Right ventricle myocardium inferior (tissue), 1 donor: Measurements from ENCODE around the gene SCFD2. TPM values are rescaled to one million over a fixed set of nuclear protein-coding genes. Genes with fewer than 3 reads are reported as not detected.
A peak's percentile ranks its signal among the peaks of the same experiment; 100 is the strongest.

Experiments
- ATAC-seq: fragments of 200-7000 bp; cut with Tn5 transposase; one replicate; pipeline ENCODE4 v1.9.1; 2020; ENCODE audit warnings: mild to moderate bottlenecking, moderate library complexity
- DNase-seq: peaks from one replicate; pipeline ENCODE4 v3.0.0; 2021; ENCODE audit errors: missing footprints
- intact Hi-C: fragments of 100-400 bp; cut with DNase I; formaldehyde crosslinking; loops from one replicate; pipeline ENCODE4 v1.11.0; 2022
- total RNA-seq: library from RNA; stranded (reverse); fragmentation: NEBNext Ultra II Directional; extraction: Animal tissue kit (Norgen Biotek cat#: 25700); gene quantifications from one replicate; pipeline ENCODE4 v1.2.1, GENCODE V29; 2021
- donor health status: DM: no; HTN: yes; CAD: no; lungs with severe emphysema.

SCFD2 gene
- total RNA-seq, 1 donor from 2014 or later = 10.0 TPM

DNA sequence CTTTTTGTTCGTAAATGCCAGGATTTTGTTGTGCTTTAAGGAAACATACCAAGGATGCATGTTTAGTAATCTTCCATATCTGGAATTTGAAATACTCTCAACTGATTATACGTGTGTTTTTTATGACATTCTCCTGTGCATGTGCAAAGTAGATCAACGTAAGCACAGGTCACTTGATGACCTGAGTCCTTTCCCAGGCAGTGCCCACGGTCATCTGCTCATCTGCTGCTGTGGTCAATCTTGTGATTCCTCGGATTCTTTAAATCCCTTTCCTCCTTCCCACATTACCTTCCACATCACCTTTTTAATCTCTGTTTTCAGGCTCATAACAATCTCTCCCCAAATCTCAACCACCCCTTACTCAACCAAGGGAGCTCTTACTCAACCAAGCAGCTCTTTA, 399.7 kb downstream of the SCFD2 start:
- no peak for DNase-seq
- intact Hi-C loops = no loop called here
- ATAC-seq = no peak

DNA sequence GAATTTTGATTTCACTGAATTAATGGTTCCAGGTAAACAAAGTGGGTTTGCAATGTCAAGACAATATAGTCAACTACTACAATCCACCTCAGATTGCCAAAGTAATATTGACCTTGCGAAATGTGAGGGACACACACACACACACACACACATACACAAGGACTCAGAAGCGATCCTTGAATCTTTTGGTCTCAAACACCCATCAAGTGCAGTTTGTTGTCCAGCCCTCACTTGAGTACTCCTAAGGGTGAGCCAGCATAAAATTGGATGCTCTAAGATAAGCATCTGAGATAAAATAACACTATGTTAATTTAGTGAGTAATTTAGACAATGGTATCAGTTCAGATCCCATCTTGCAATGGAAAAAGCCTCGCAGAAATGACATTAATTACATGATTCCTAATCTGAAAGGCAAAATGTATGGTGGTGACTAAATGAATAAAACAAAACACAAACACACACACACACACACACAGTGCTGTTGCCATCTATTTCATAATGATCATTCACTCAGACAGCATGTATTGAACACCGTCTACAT, 401.2 kb downstream of the SCFD2 start:
- no peak for ATAC-seq
- no peak for DNase-seq
- intact Hi-C loops = no loop called here

DNA sequence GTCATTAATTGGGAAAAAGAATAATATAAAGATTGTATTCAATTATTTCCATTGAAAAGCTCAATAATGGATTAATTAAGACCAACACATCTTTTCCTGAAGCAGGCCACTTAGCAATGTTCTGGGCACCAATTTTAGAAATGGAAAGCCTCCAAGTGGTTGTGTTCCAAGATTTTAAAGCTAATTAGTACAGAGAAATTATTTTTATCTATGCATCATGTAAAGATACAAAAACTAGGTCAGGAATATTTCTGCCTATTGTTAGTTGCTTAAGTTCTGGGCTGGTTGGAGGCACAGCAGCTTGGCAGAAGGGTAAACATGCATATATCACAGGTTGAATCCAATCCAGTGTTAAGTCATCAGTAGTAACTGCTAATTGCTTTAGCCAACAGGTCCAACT, 401.9 kb downstream of the SCFD2 start:
- DNase-seq (no peak), ATAC-seq (no peak)
- intact Hi-C loops = no loop called here

DNA sequence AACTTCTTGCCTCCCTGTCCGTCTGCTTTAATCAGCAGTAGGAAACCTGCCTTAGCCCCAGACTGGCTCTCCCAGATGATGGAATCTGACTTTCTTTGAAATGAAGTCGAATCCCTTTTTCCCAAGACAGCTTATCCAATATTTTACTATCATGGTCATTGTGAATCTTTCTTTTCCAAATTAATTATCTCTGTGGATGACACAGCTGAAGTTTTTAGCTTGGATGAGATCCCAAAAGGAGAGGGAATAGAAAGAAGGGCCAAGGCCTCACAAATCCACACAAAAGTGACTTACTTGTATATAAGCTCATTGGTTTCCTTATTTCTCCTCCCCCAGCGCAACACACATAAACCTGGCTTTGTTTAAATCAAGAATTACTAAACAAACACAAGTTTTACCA, 403.1 kb downstream of the SCFD2 start:
- intact Hi-C loops = no loop called here
- ATAC-seq = no peak
- DNase-seq = no peak

DNA sequence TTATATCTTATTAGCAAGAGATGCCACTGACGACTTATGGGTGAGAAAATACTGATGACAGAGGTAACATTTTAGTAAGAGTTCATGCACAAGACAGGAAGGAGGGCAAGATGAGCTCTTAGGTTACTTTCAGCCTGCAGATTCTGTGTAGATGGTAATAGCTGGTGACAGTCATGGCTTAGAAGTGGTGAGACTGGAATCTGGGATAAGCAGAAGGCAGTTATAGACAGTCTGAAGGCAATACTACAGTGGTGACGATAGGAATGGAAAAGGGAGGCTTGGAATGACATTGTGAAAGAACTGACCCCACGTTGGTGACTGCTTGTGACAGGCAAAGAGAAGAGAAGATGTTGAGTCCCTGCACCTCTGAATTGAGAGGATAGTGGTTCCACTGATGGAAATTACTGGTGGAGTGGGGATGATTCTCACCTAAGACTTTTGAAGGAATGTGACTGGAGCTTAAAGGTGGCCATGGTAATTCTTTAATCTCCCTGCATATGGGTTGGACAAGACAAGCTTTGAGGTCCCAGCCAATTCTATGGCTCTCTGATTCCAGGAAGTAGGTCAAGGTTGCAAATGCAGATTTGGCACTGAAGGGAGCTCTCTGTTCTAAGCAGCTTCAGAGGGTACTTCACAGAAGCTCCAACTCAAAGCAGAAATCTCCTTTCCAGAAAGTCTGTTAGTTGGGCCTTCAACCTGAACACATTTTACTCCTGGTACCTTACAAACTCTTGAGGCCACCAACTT, 404.0 kb downstream of the SCFD2 start:
- intact Hi-C loops = no loop called here
- DNase-seq (no peak), ATAC-seq (no peak)

DNA sequence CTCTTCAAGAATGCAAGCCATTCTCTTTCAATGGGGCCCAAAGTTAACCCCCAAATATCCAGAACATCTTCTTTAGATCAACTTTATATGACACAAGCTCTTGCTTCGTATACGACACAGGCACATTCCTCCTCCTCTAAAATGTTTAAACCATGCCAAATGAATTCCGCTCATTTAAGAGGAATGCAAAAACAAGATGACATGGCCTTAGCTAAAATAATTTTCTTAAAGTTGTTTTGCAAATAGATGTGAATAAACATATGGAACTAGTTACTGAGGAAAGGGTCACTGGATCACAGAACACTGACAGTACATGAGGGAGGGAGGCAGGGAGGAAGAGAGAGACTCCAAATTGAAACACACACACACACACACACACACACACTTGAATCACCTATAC, 406.3 kb downstream of the SCFD2 start:
- DNase-seq (no peak), ATAC-seq (no peak)
- intact Hi-C loops = loop anchor here (5.0 kb wide), 1 partner anchor 92 kb away; no protein-coding TSS in a partner anchor

DNA sequence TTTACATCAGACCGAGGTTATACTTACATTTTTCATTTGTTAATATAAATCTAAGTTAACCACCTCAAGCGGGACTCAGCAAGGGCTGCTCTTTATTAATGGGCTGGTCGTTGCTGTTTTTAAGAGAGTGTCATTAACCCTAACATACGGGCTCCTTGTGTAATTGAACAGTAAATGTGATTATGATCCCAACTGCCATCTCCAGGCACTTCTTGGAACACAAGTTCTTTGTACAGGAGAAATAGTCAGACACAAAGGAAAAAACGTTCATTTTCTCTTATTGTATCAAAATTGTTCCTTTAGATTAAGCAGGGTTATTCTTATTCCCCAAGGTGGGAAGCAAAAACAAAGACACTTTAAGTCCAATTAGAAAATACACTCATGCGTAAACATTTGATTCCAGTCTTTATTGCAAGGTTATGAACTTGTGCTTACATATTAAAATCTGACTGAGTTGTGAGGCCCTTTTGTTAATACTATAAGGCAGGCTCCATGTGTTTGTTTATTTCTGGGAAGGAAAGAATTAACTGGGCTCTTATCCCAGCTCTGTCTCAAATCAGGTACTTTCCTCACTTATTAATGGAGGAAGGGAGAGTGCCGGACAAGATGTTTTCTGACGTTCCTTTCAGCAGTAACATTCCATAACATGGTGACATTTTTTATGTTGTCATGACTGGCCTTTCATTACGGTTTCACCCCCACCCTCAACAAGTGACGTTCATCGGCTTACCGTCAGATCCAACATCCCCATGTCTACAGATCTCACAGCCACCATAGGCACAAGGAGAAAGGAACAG, 407.8 kb downstream of the SCFD2 start:
- ATAC-seq (no peak), DNase-seq (no peak)
- intact Hi-C loops = loop anchor here (5.0 kb wide), 1 partner anchor 91 kb away; no protein-coding TSS in a partner anchor

DNA sequence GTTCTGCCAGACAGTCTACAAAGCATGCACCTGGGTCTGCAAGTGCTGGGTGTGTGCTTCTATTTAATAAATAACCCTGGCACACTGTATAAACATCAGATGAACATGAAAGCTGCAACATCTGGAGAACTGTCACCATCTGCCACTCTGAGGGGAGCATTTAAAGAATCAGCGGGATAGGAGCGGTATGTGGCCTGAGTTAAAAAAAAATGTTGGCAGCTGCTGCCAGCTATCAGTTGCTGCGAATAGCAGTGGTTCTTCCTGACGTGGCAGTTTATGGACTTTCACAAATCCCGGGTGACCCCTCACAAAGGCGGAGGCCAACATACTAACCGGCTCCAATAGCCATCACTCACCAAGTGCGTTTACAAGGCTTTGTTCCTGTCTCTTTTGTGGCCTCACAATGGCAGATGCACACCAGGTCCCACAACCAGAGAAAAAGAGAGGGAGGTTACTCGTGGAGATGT, 408.6 kb downstream of the SCFD2 start:
- ATAC-seq (peak; percentile 66), DNase-seq (no peak)
- intact Hi-C loops = loop anchor here (5.0 kb wide), 1 partner anchor 90 kb away; no protein-coding TSS in a partner anchor

DNA sequence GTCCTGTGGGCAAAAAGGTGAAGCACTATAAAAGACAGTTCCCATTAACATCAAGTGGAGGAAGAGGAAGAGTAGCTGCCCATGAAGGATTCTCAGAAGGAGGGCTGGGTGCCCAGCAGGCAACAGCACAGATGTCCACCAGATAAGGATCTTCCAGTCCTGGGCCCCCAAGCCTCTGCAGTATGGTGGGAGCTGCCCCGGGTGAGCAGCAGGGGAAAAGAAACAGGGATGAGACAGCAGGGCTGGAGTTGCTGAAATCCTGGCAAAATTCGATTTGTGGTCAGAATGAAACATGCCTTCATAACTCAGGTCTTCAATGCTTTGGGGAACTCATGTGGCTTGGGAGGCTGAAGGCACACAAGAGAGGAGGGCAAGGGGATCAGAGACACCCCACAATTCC, 409.2 kb downstream of the SCFD2 start:
- DNase-seq (no peak), ATAC-seq (no peak)
- intact Hi-C loops = loop anchor here (5.0 kb wide), 1 partner anchor 89 kb away; no protein-coding TSS in a partner anchor

DNA sequence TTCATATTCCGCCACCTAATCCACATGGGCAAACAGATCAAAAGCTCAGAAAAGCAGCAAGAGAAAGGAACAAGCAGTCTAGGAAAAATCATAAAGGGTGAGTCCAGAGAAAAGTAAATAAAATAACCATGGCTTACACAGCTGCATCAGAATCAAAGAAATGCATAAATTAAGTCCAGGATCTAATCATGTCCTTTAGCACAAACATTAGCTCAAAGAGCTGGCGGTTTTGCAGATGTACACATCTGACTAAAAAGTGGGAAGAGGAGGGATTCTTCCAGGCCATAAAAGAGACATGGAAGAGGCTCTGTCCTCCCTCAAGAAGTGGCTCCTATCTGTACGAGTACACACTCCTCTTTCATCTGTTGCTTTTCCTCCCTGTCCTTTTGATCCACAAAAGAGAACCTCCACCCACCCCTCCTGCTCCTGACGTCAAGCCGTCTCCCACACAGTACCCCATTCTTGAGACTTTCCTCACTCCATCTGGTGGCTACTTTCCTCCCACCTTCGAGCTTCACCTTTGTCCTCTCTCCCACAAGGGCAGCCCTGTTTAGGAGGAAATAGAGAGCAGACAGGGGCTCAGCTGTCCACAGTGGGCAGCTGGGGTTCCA, 411.2 kb downstream of the SCFD2 start:
- ATAC-seq = no peak
- no peak for DNase-seq
- intact Hi-C loops = loop anchor here (5.0 kb wide), 2 partner anchors 42 to 87 kb away; no protein-coding TSS in a partner anchor

DNA sequence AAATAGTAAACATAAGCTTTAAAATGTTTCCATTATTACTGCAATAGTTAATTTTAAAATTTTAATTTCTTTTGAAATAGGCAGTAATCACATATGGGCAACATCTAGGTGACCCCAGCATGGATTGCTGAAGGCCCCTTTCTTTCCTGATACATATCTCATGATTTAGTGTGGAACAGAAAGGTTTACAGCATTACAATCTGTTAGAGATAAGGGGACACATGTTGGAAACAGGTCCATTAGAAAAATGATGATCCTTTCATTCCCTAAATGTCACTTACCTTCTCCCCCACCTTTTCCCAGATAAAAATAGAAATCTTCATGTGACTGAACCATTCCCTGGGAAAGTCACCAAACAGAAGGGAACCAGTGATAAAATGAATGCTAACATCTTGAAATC, 413.3 kb downstream of the SCFD2 start:
- DNase-seq (no peak), ATAC-seq (no peak)
- intact Hi-C loops = loop anchor here (5.0 kb wide), 1 partner anchor 40 kb away; no protein-coding TSS in a partner anchor

DNA sequence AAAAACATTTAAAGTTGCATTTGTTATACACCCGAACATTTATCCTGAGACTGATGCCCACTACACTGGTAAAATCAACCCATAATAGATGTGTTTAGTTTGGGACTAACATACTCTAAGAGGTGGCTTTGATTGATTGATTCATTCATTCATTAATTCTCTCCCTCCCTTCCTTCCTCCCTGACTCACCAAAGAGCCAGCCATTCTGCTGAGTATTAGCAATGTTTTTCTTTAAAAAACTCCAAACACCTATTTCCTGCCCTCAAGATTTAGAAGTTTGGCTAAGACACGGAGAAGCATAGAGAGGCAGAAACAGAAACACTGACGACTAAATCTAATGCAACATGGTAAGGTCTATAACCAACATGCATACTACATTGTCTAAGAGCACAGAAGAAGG, 414.8 kb downstream of the SCFD2 start:
- ATAC-seq = no peak
- no peak for DNase-seq
- intact Hi-C loops = loop anchor here (5.0 kb wide), 1 partner anchor 39 kb away; no protein-coding TSS in a partner anchor

DNA sequence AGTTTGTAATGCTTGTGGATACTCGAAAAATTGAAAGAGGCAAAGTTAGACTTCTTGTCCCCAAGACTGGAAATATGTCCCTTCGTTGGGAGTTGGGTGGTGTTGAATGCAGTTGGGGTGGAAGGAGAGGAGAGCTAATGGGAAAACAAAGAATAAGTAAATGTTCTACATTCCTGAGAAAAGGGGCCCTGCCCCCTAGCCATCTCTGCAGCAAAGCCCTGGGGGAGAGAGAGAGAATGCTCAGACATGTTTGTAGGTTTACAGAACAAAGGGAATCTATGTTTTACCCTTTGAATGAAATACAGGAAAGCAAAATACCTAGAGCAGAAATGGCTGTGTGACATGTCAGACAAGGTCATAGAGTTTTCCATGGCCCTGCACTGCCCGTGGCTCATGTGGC, 415.6 kb downstream of the SCFD2 start:
- DNase-seq = no peak
- intact Hi-C loops = loop anchor here (5.0 kb wide), 1 partner anchor 38 kb away; no protein-coding TSS in a partner anchor
- ATAC-seq = no peak

DNA sequence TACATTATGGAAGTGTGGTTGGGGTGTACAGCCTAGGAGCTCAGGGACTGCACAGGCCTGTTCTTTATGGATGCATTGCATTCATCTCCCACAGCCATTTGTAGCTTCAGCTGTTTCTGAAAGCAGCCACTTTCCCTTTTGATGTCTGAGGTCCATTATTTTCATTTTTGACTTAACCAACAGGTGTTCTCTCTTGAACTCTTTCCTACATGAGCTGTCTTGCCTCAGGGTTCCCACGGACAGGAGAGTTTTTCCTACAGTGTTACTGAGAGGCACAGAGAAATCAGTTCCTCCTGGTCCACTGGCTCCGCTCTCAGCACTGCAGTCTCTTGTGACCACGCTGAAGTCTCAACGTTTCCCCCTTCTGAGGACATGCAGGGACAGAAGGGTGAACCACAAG, 416.5 kb downstream of the SCFD2 start:
- no peak for DNase-seq
- no peak for ATAC-seq
- intact Hi-C loops = no loop called here

DNA sequence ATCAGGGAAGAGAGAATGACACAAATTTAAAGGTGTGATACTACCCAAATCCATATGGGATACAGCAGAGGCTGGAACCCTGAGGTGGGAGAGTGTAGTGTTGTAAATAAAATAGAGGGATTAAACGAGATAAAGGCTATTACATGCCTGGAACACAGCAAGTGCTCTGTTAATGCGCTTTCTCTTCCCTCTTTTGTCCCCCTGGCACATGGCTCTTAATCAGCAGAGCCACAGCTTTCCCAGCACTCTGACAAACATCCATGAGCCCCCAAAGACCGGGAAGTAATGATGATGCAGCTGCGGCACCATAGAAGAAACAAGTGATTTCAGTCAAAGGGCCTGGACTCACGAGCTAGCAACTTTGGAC, 417.8 kb downstream of the SCFD2 start:
- DNase-seq (no peak), ATAC-seq (no peak)
- intact Hi-C loops = no loop called here

DNA sequence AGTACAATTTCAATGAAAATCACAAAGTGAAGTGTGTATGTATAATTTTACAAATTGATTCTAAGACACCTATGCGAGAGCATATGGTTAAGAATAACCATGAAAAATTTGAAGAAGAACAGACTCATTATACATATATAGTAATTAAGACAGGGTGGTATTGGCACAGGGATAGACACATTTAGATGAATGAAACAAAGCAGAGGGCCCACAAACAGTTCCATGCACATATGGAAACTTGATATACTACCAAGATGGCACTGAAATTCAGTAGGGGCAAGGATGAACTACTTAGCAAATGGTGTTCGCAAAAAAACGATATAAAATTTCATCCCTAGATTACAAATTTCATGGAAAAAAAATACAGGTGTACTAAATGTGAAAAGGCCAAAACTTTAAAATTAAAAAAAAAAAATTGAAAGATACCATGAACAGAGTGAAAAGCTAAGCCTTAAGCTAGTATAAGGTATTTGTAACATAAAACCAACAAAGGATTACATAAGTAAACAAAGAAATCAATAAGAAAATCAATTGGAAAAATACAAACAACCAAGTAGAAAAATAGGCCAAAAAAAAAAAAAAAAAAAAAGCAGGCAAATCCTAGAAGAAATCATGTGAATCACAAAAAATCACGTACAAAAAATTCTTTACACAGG, 418.3 kb downstream of the SCFD2 start:
- ATAC-seq (no peak), DNase-seq (no peak)
- intact Hi-C loops = no loop called here

DNA sequence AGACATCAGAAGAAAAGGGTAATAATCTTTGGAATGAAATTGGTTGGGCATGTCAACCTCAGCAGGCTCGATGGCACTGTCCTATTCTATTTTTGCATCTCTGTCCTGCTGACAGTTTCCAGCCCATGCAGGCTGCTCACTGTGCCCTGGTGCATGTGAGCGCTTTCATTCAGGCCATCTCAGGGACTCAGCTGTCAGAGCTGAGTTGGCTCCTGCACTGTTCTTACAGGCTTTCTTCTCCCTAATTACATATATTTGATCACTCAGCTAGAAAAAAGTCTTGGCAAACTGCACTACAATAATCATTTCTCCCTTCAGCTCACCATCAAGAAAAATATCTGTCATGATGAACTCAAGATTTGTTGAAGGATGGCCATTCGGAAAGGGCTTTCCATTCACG, 419.0 kb downstream of the SCFD2 start:
- DNase-seq (no peak), ATAC-seq (peak; percentile 95)
- intact Hi-C loops = no loop called here

DNA sequence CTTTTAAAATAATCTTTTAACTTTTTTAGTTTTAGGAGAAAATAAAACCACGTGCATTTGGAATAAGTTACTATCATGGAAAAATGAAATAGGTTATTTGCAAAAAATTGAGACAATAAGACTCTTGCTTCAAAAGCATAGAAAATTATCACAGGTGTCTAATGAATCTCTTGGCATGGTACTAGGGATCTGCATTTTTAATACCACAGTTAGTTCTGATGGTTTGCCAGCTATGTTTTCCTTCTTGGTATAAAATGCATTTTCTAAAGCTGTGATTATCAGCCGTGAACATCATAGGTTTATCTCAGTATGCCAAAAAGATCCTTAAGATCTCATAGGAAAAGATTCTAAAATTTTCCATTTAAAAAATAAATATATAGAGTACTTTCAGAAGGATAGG, 419.9 kb downstream of the SCFD2 start:
- intact Hi-C loops = no loop called here
- DNase-seq (no peak), ATAC-seq (no peak)
